GM21360 (cell line): ENCODE results near the gene HDHD3.
"Not testable (repeated sequence)": the region's sequence is repeated elsewhere in the genome, so short reads cannot be mapped to it uniquely, and the experiment has no call there.

Experiments used
- ATAC-seq: cut with Tn5 transposase; IDR thresholded peaks from one replicate; pipeline ENCODE4 v1.9.1; 2021; ENCODE audit warnings: mild to moderate bottlenecking, moderate library complexity; ENCODE audit not compliant: unreplicated experiment

The HDHD3 gene

DNA sequence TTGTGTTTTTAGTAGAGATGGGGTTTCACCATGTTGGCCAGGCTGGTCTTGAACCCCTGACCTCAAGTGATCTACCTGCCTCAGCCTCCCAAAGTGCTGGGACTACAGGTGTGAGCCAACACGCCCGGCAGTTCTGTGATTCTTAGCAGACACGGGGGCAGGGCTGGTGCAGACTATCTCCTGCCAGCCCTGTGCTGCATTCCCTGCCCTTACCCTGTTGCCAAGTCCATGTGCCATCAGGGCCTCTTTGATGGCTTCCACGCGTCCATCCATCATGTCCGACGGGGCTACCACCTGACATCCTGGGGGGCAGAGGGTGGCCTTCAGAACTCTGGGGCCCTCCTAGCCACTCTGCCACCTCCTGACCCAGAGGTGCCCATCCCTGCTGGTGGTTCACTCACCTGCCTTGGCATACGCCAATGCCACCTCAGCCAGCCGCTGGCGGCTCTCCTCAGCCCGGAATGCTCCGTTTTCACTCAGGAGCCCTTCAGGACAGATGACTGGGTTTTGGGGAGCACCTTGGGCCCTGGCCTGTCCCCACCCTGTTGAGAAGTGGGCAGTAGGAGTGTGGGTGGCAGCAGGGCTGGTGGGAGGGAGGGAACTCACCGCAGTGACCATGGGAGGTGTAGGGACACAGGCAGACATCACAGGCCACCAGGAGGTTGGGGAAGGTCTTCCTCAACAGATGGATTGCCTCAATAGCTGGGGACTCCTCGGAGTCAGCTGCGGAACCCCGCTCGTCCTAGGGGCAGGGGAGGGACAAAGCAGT, 13.6 kb upstream of the HDHD3 start:
- no peak for ATAC-seq

- ATAC-seq: no peak
These were observed 12.7 kb upstream of the HDHD3 start for GRCh38 chr9:113389451-113389850.

DNA sequence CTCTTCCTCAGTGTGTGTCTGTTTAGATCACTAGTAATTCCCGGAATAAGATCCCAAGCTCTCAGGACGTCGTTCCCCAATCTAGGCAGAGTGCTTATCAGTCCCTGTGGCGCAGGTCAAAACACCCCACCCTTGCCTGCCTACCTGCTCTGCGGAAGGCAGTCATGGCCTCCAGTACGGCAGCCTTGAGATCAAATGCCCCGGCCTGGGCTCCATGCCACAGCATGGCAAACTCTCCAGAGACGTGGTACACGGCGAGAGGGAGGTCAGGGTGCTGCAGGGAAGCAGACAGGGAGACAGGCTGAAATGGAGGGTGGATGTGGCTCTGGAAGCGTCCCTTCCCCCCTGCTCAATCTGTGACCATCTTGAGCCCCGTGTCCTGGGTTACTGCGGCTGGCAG, 12.0 kb upstream of the HDHD3 start:
- ATAC-seq: no peak

DNA sequence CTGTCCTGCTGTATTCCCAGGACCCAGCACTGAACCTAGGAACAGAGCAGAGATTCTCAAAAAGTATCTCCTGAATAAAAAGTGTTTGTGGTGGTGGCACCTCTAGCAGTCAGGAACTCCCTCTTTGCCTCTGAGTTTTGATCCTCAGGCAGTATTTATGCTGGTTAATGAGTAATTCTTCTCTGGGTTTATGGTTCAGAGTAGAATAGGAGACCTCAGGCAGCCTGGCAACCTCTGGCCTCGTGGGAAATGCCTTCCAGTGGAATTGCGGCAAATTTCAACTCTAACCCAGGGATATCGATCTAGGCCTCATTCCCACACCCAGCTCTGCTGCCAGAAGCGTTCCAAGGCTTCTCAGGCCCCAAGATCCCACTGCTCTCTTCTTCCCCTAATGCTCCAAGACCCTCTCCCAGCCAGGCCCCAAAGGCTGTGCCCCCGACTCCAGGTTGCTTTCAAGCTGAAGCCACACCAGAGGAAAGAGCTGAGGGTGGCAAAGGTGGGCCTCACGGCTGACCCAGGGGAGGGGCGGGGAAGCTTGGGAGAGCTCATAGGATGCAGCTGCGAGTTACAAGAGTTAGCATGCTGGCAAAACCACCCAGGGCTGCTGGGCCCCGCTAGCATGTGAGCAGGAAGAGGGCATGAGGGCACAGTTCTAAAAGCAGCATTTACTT, 10.9 kb upstream of the HDHD3 start:
- no peak for ATAC-seq

GRCh38 chr9:113386571-113387393, 10.0 kb upstream of the HDHD3 start:
- ATAC-seq: no peak

GRCh38 chr9:113381909-113382411, 5.2 kb upstream of the HDHD3 start:
- ATAC-seq: no peak

GRCh38 chr9:113381441-113381840, 4.7 kb upstream of the HDHD3 start:
- not testable (repeated sequence) for ATAC-seq

GRCh38 chr9:113380869-113381378, 4.1 kb upstream of the HDHD3 start:
- no peak for ATAC-seq

- ATAC-seq: not testable (repeated sequence)
These were observed 3.0 kb upstream of the HDHD3 start for GRCh38 chr9:113379829-113380210.

- not testable (repeated sequence) for ATAC-seq
These were observed 2.5 kb upstream of the HDHD3 start for GRCh38 chr9:113379094-113379828.

DNA sequence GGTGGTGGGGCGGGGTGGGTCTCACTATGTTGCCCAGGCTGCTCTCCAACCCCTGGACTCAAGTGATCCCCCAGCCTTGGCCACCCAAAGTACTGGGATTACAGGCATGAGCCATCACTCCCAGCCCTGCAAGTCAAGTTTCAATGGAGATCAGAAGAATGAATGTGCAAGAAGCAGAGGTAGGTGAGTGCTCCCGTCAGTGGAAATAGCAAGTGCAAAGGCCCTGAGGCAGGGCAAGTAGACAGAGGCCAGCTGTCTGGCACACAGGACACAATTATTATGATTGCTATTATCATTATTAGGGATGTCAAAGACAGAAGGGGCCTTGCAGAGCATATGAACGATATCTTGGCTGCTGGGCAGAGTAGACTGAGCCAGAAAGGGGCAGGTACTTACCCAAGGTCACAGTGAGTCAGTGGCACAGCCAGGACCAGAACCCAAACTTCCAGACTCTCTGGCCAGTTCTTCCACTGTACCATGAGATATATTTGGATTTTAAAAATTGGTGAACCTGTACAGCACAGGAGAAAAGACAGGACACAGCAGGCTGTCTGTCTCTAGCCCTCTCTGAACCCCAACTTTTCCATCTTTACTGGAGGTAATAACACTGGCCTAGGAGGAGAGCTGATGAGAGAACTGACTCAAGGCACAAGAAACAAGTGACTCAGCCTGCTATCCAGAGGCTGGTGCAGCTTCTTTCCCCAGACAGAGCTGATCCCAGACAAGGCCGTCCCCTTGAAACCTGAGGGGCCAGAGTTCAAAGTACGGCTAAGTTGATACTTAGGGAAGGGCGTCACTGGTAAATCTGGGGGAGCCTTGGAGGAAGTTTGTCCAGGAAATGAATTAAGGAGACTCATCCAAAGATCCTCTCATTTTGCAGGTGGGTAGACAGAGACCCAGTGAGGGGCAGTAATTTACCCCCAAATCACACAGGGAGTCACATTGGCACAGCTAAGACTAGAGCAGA, 1.4 kb downstream of the HDHD3 start:
- ATAC-seq: no peak

DNA sequence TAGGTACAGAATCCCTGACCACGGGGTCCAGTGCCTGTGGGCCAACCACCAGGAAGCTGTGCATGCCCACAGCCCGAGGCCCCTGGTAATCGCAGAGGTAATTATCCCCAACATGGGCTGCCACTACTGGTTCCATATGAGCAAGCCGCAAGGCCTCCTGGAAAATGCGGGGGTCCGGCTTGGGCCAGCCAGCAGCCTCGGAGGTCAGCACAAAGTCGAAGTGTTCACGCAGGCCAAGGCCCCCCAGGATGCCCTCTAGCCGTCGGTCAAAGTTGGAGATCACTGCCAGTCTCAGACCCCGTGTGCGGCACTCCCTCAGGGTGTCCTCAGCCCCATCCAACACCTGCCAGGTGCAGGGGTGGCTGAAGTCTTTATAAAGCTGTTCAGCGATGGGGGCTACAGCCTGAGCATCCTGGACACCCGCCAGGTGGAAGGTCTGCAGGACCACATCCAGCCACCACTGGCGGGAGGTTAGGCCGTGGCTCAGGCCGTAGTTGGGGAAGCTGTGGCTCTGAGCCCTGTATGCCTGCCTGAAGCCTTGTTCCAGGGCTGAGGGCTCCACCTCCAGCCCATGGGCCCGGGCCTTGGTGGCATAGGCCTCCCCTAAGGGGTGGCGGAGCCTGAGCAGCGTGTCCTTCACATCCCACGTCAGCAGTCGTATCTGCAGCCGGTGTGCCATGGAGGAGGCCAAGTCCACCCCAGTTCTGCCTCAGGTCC, 3.0 kb downstream of the HDHD3 start:
- no peak for ATAC-seq

DNA sequence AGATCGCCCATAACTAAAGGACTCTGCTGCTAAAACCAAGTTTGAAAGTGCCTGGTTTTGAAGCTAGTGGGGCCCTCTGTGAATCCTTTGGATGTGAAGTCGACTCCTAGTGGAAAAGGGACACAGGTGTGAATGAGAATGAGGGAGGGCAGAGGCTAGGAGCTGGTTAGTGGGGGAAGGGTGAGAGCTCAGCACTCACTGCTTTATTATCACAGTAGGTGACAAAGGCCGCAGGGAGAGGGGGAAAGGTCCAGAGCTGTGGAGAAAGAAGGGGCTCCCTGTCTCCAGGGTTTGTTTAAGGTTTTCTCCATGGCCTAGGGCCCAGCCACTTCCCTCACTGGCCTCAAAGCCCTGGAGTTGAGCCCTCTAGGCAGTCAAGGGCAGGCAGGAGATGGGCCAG, 3.5 kb downstream of the HDHD3 start:
- no peak for ATAC-seq

DNA sequence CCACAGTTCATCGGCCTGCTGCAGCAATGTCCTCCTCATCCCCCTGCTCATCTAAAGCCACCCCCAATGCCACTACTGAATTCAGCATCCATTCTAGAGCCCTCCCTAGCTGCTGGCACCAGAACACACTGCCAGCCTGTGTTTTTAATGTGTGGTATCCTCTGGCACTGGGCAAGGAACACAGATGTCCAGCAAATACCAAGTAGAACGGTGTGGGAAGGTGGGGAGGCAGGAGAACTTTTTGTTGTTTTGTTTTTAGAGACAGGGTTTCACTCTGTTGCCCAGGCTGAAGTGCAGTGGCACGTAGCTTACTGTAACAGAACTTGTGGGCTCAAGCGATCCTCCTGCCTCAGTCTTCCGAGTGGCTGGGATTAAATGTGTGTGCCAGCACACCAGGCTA, 4.7 kb downstream of the HDHD3 start:
- no peak for ATAC-seq

DNA sequence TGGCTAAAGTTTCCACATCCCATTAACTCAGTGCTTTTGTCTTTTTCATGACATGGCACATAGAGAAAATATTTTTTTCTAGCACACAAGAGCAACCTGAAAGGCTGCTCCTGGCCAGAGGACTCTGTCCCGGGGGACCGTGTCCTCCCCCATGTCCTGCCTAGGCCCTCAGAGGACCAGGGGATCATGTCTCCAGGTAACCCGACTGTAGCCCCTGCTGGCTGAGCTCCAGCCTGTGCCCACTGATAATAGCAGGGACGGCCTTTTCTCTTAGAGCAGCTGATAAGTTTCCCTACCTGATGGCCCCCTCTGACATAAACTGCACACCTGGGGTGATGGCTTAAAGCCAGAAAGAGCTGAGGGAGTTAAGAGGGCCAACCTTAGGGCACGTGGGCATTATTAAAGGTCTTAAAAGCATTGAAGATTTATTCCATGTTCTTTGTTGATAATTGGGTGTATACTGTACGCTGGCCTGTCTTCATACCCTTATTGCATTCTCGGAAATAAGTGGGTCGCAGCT, 5.9 kb downstream of the HDHD3 start:
- no peak for ATAC-seq

DNA sequence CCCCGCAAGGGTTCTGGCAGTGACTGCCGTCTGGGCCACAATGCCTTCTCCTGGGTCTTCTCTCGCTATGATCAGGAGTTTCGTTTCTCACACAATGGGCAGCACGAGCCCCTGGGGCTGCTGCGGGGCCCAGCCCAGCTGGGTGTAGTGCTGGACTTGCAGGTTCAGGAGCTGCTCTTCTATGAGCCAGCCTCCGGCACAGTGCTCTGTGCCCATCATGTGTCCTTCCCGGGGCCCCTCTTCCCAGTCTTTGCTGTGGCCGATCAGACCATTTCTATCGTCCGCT, 7.0 kb downstream of the HDHD3 start:
- no peak for ATAC-seq

DNA sequence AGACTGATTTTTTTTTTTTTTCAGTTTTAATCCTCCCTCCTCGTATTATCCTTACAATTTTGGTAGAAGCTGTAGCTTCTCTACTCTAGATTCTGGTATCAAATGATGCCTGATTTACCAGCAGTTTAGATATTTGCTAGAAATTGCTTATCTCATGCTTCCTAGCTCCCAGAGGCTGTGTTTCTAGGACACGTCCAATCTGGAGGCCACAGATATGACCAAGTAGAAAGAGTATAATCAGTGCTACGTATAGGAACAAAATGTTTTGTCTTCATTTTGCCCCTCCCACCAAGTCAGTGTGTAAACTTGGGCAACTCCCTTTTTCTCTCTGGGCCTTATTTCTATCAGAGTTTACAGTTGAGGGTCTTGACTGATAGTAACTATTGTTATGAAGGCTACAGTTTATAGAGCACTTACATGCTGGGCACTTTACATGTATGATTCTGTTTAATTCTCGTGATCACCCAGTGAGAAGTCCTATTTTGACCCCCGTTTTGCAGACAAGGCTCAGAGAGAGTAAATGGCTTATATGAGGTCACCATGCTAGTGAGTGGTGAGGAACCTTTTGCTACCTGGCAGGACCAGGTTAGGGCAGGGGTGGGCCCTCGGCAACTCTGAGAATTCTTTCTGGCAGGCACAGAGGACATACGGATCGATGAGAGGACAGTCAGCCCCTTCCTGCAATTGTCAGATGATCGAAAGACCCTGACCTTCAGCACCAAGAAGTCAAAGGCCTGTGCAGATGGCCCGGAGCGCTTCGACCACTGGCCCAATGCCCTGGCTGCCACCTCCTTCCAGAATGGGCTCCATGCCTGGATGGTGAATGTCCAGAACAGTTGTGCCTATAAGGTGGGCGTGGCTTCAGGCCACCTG, 7.6 kb downstream of the HDHD3 start:
- no peak for ATAC-seq
